K562 (cell line): ENCODE results near the gene LMAN1L. TPM values are rescaled to one million over a fixed set of nuclear protein-coding genes. Genes with fewer than 3 reads are reported as not detected.
A peak's percentile ranks its signal among the peaks of the same experiment; 100 is the strongest.

Experiments used
- ATAC-seq: fragments of 200-7000 bp; cut with Tn5 transposase; 3 replicates; pipeline ENCODE4 v1.9.1; 2020; ENCODE audit warnings: moderate library complexity
- BruUV-seq: library from RNA; stranded (reverse); fragments of 400-500 nt; replicated peaks from 2 replicates; lab custom pipeline; 2021; lab: Mats Ljungman, UMichigan
- CTCF ChIA-PET: fragments of 300-600 bp; formaldehyde crosslinking; extraction: SDS; loops from one replicate; lab custom pipeline; 2021; ENCODE audit warnings: low intra/inter-chr PET ratio; lab: Yijun Ruan, JAX
- POLR2A ChIA-PET: fragments of 300-600, 350-650 bp; sonication (Branson Sonifier 250); formaldehyde crosslinking; extraction: SDS; loops from one replicate; lab custom pipeline; 2021; ENCODE audit warnings: antibody characterized with exemption, inconsistent platforms; lab: Yijun Ruan, JAX
- DNase-seq, 4 experiments: peaks; one replicate each; pipeline versions ENCODE4 v3.0.0 to v3.0.0-alpha.2; 2011 to 2018; ENCODE audit warnings: low spot score in 3 of 4, mixed read lengths in 3 of 4; ENCODE audit errors: extremely low read depth in 1 of 4
- FAIRE-seq: peaks from 2 replicates; lab custom pipeline; 2011; peaks lifted over from hg19 to GRCh38; lab: Jason Lieb, UNC
- H2AFZ ChIP-seq: 2 replicates; pipeline ENCODE4 v1.6.0; 2011; ENCODE audit warnings: low read depth, low read length, control low read depth, inconsistent platforms
- H3K27ac ChIP-seq: fragments of 200-600 bp; 3 replicates; pipeline ENCODE4 v1.8.0; 2011; ENCODE audit warnings: low read depth, mild to moderate bottlenecking, control low read depth, inconsistent platforms, low read length, moderate library complexity, mixed read lengths; ENCODE audit errors: extremely low read depth
- H3K27me3 ChIP-seq, 2 experiments: fragments of 300-600 bp in 1 of 2; 2 replicates in 1 of 2; 3 replicates in 1 of 2; pipeline versions ENCODE4 v1.6.0 to v1.8.0; 2011; ENCODE audit warnings: inconsistent platforms in 2 of 2, low read length in 2 of 2, mild to moderate bottlenecking in 1 of 2, mixed read lengths in 1 of 2, moderate library complexity in 1 of 2; ENCODE audit not compliant: control insufficient read depth in 2 of 2, insufficient read depth in 2 of 2
- H3K36me3 ChIP-seq: fragments of 300-600 bp; 3 replicates; pipeline ENCODE4 v1.8.0; 2011; ENCODE audit warnings: mild to moderate bottlenecking, low read length, inconsistent platforms; ENCODE audit not compliant: control insufficient read depth, insufficient read depth
- H3K4me1 ChIP-seq, 2 experiments: fragments of 200-600 bp in 1 of 2; replicated peaks in 1 of 2; 2 replicates in 1 of 2; 3 replicates in 1 of 2; pipeline versions ENCODE4 v1.5.1 to v1.8.0; 2011; ENCODE audit warnings: inconsistent platforms in 2 of 2, low read length in 2 of 2, mild to moderate bottlenecking in 1 of 2, mixed read lengths in 1 of 2, moderate library complexity in 1 of 2; ENCODE audit not compliant: control insufficient read depth in 2 of 2, insufficient read depth in 2 of 2
- H3K4me2 ChIP-seq: 2 replicates; pipeline ENCODE4 v1.6.1; 2011; ENCODE audit warnings: low read length, control low read depth, inconsistent platforms, mixed read lengths; ENCODE audit not compliant: insufficient read depth
- H3K4me3 ChIP-seq: fragments of 200-600 bp; sonication (generic), shearing (Covaris generic); 2 replicates; pipeline ENCODE4 v1.5.1; 2016; ENCODE audit warnings: control low read depth, inconsistent platforms
- H3K79me2 ChIP-seq: fragments of 200-600 bp; 3 replicates; pipeline ENCODE4 v1.8.0; 2011; ENCODE audit warnings: low read length, inconsistent platforms; ENCODE audit not compliant: control insufficient read depth, insufficient read depth
- H3K9ac ChIP-seq, 2 experiments: 2 replicates each; pipeline versions ENCODE4 v1.6.0 to v1.6.1; 2011; ENCODE audit warnings: low read depth in 2 of 2, low read length in 2 of 2, control low read depth in 1 of 2, inconsistent platforms in 1 of 2, mild to moderate bottlenecking in 1 of 2, mixed read lengths in 1 of 2; ENCODE audit not compliant: insufficient read depth in 1 of 2
- H3K9me1 ChIP-seq: one replicate; pipeline ENCODE4 v1.6.0; 2011; ENCODE audit warnings: inconsistent platforms, mild to moderate bottlenecking, low read length, moderate library complexity; ENCODE audit not compliant: control insufficient read depth, insufficient read depth
- H3K9me3 ChIP-seq: replicated peaks from 2 replicates; pipeline ENCODE4 v1.5.1; 2011; ENCODE audit warnings: low read depth, low read length, inconsistent platforms; ENCODE audit not compliant: control insufficient read depth, insufficient read depth
- H4K20me1 ChIP-seq: replicated peaks from 2 replicates; pipeline ENCODE4 v1.6.1; 2011; ENCODE audit warnings: low read length, inconsistent platforms, mixed read lengths; ENCODE audit not compliant: control insufficient read depth, insufficient read depth
- RAD21 ChIP-seq, 2 experiments: fragments of 250-450 bp in 1 of 2; fragments of 450-650 bp in 1 of 2; sonication (Bioruptor Pico) in 1 of 2; formaldehyde crosslinking in 1 of 2; IDR thresholded peaks in 1 of 2; conservative IDR thresholded peaks in 1 of 2; 2 replicates each; pipeline versions ENCODE4 v1.4.0 to v1.8.0; 2020 to 2022; ENCODE audit warnings: mild to moderate bottlenecking in 2 of 2, moderate library complexity in 1 of 2
- RBM15 ChIP-seq: fragments of 200-400 bp; formaldehyde crosslinking; IDR thresholded peaks from 2 replicates; pipeline ENCODE4 v1.6.1; 2018; ENCODE audit warnings: mild to moderate bottlenecking, low read length, moderate library complexity; ENCODE audit not compliant: insufficient read depth
- WGBS: fragments of 100-300 bp; shearing (Covaris generic); methylation state at CpG from one replicate; pipeline ENCODE4 v1.1.6; 2016; ENCODE audit warnings: low coverage, mixed read lengths; ENCODE audit not compliant: insufficient coverage; ENCODE audit errors: missing lambda C conversion rate; 5-methylcytosine and 5-hydroxymethylcytosine counted together
- in situ Hi-C: fragments of 300-500 bp; cut with MboI; formaldehyde crosslinking; loops from 4 replicates; pipeline ENCODE4 v1.15.0; 2018; ENCODE audit warnings: inconsistent platforms, mixed read lengths
- intact Hi-C: fragments of 100-400 bp; cut with micrococcal nuclease; formaldehyde crosslinking; loops from 2 replicates; pipeline ENCODE4 v1.14.2; 2022
- polyA plus RNA-seq, 8 experiments: library from polyadenylated mRNA; depleted of rRNA in 4 of 8; stranded (reverse) in 5 of 8; unstranded in 3 of 8; fragments of >200 nt; fragmentation: Nextera tagmentation in 2 of 8; fragmentation: Illumina TruSeq in 1 of 8; extraction: Ambion mirVana in 2 of 8; extraction: Trizol in 1 of 8; gene quantifications; 2 replicates each; pipeline versions ENCODE4 v1.2.1 to v1.2.3, GENCODE V29; 2011 to 2014; ENCODE audit warnings: inconsistent platforms in 1 of 8, missing spikeins in 1 of 8
- total RNA-seq, 7 experiments: library from RNA; depleted of rRNA in 6 of 7; stranded (reverse); fragments of >200 nt in 6 of 7; fragmentation: Illumina TruSeq in 2 of 7; extraction: Trizol in 2 of 7; gene quantifications; 2 replicates each; pipeline versions ENCODE4 v1.2.1 to v1.2.3, GENCODE V29; 2011 to 2021; ENCODE audit warnings: low replicate concordance in 1 of 7
- TF ChIP-seq, protein P1 (sequence below): fragments of 450-650 bp; conservative IDR thresholded peaks from 2 replicates; pipeline ENCODE4 v1.6.1; 2016; ENCODE audit warnings: missing genetic modification characterization, low read depth, mild to moderate bottlenecking, control low read depth, missing compliant biosample characterization

The LMAN1L gene
- total and polyA plus RNA-seq, 9 of the 15 experiments (the other 6 are each of a cell fraction or from before 2014, with no cell fraction given), result not detected

DNA sequence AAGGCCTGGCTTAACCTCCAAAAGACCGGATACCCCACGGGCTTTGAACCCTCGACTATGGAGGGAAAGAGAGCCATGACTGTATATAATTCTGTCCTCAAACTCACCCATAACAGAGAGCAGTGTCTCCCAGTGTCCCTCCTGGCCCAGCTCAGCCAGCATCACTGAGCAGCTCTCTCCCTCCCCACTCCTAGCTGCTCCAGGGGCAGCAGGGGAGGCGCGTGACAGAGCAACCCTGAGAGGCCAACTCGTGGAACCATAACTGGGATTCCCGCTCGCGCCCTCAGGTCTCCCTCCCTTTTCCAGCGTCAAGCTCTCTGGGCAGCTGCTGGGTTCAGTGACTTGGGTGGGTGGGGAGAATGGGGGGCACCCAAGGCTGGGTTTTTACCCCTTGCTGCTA, 13.2 kb downstream of the LMAN1L start:
- no peak overlapping the region for H3K27ac ChIP-seq
- in situ Hi-C loops, result no loop called here
- BruUV-seq, result no TSS peak
- H3K79me2 ChIP-seq, result no peaks in the 10 kb centered on the region
- no peak overlapping the region for H3K9ac ChIP-seq
- no peaks in the 10 kb centered on the region for H3K9me1 ChIP-seq
- no peak overlapping the region for H3K4me3 ChIP-seq
- DNase-seq (no peak), ATAC-seq (0 out of 3 replicates have a peak, but pooled peaks have one; percentile 23), FAIRE-seq (no peak)
- no peaks in the 10 kb centered on the region for H3K9me3 ChIP-seq
- H3K4me2 ChIP-seq, result no peak overlapping the region
- H4K20me1 ChIP-seq, result peaks cover 13% of the 10 kb centered on the region; the same call in 1 of the 2 replicates
- peaks cover 0 to 14% of the 10 kb centered on the region in 2 experiments; a peak in 2 of 5 replicates for H3K4me1 ChIP-seq
- H2AFZ ChIP-seq, result no peak overlapping the region
- intact Hi-C loops, result no loop called here
- H3K27me3 ChIP-seq, result peaks cover 21 to 55% of the 10 kb centered on the region in 2 experiments
- WGBS, result 12% methylated on average over 8 of the region's 10 CpGs
- no peaks in the 10 kb centered on the region for H3K36me3 ChIP-seq
- TF ChIP-seq, protein P1, sequence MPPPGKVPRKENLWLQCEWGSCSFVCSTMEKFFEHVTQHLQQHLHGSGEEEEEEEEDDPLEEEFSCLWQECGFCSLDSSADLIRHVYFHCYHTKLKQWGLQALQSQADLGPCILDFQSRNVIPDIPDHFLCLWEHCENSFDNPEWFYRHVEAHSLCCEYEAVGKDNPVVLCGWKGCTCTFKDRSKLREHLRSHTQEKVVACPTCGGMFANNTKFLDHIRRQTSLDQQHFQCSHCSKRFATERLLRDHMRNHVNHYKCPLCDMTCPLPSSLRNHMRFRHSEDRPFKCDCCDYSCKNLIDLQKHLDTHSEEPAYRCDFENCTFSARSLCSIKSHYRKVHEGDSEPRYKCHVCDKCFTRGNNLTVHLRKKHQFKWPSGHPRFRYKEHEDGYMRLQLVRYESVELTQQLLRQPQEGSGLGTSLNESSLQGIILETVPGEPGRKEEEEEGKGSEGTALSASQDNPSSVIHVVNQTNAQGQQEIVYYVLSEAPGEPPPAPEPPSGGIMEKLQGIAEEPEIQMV (tag), result no peak
- TF ChIP-seq RBM15 (no peak), RAD21 (CRISPR knock-in tag; conservative IDR thresholded peaks at IDR 0.05 in 1 of 2, IDR thresholded peaks at IDR 0.05 in 1 of 2) (no peak)
- ChIA-PET POLR2A (interaction anchor here (0.8 to 1.2 kb wide), 3 partner anchors 11 to 129 kb away, joined by 3 to 4 read pairs (median 4); no protein-coding TSS in a partner anchor), CTCF (no interaction called here)
